Stimulated activated CD8-positive, alpha-beta memory T cell treated with anti-CD3 and anti-CD28 coated beads, Interleukin-15, amount 100 ng/mL, for 4 hours (primary cell): Measurements from ENCODE around the gene SNAP91.

Experiments
- DNase-seq, 2 donors: peaks; one replicate each; pipeline ENCODE4 v3.0.0-alpha.2; 2020; ENCODE audit warnings: low read depth in 2 of 2

The SNAP91 gene

GRCh38 chr6:83539678-83540077 is 169.2 kb downstream of the SNAP91 start:
- DNase-seq = no peak

GRCh38 chr6:83536647-83537589 is 172.0 kb downstream of the SNAP91 start:
- DNase-seq = no peak

- peak in 1 of 2 donors; percentile 13 for DNase-seq
These were observed 172.8 kb downstream of the SNAP91 start for GRCh38 chr6:83536034-83536646.

- no peak for DNase-seq
These were observed 190.0 kb downstream of the SNAP91 start for GRCh38 chr6:83518816-83519480.

- DNase-seq = no peak
These were observed 191.4 kb downstream of the SNAP91 start for GRCh38 chr6:83517500-83517899.

GRCh38 chr6:83514866-83515466 is 193.9 kb downstream of the SNAP91 start:
- DNase-seq = no peak

GRCh38 chr6:83514466-83514865 is 194.4 kb downstream of the SNAP91 start:
- DNase-seq = no peak

GRCh38 chr6:83511901-83512681 is 196.8 kb downstream of the SNAP91 start, which contains the start of gene PRSS35:
Gene PRSS35, plus strand, starts transcription at chr6:83512534. Its CDS starts 10,908 bp downstream, at chr6:83523442.
- no peak for DNase-seq

- no peak for DNase-seq
These were observed 197.6 kb downstream of the SNAP91 start for GRCh38 chr6:83511266-83511665.

GRCh38 chr6:83510791-83511190 is 198.1 kb downstream of the SNAP91 start:
- no peak for DNase-seq

GRCh38 chr6:83509441-83509840 is 199.5 kb downstream of the SNAP91 start:
- no peak for DNase-seq

- DNase-seq = no peak
These were observed 203.5 kb downstream of the SNAP91 start for GRCh38 chr6:83505356-83505755.
